H9 (cell line): ENCODE data around the gene CDH5. TPM values are rescaled to one million over a fixed set of nuclear protein-coding genes. Genes with fewer than 3 reads are reported as not detected.
A peak's percentile ranks its signal among the peaks of the same experiment; 100 is the strongest.

Source experiments
- DNase-seq: peaks from one replicate; pipeline ENCODE4 v3.0.0-alpha.2; 2017
- H2AFZ ChIP-seq: one replicate; pipeline ENCODE4 v1.6.1; 2013; ENCODE audit warnings: mild to moderate bottlenecking, low read length, control low read depth, moderate library complexity
- H2AK5ac ChIP-seq: 2 replicates; pipeline ENCODE4 v1.6.1; 2013; ENCODE audit warnings: low read length, control low read depth, mixed read lengths; ENCODE audit not compliant: insufficient read length
- H2BK120ac ChIP-seq: one replicate; pipeline ENCODE4 v1.6.1; 2013; ENCODE audit warnings: low read depth, mild to moderate bottlenecking, low read length, control low read depth, inconsistent platforms; ENCODE audit not compliant: poor library complexity, severe bottlenecking
- H2BK12ac ChIP-seq: 2 replicates; pipeline ENCODE4 v1.6.1; 2013; ENCODE audit warnings: low read length, control low read depth, mixed read lengths, low read depth; ENCODE audit not compliant: insufficient read length
- H2BK15ac ChIP-seq: 2 replicates; pipeline ENCODE4 v1.6.1; 2013; ENCODE audit warnings: low read depth, low read length, control low read depth
- H2BK20ac ChIP-seq: one replicate; pipeline ENCODE4 v1.6.1; 2013; ENCODE audit warnings: low read depth, mild to moderate bottlenecking, low read length, control low read depth, inconsistent platforms; ENCODE audit not compliant: poor library complexity, severe bottlenecking
- H2BK5ac ChIP-seq: 2 replicates; pipeline ENCODE4 v1.6.1; 2013; ENCODE audit warnings: low read length, control low read depth, mixed read lengths; ENCODE audit not compliant: insufficient read length
- H3K14ac ChIP-seq: 2 replicates; pipeline ENCODE4 v1.6.1; 2013; ENCODE audit warnings: low read length, control low read depth; ENCODE audit not compliant: insufficient read depth
- H3K18ac ChIP-seq: 2 replicates; pipeline ENCODE4 v1.6.1; 2013; ENCODE audit warnings: low read depth, mild to moderate bottlenecking, mixed read lengths, low read length, control low read depth; ENCODE audit not compliant: insufficient read length
- H3K23ac ChIP-seq: 2 replicates; pipeline ENCODE4 v1.6.1; 2013; ENCODE audit warnings: low read length, control low read depth, mixed read lengths, low read depth; ENCODE audit not compliant: insufficient read length
- H3K23me2 ChIP-seq: 2 replicates; pipeline ENCODE4 v1.6.1; 2013; ENCODE audit warnings: low read depth, mild to moderate bottlenecking, mixed read lengths, low read length, control low read depth; ENCODE audit not compliant: insufficient read length, poor library complexity, severe bottlenecking
- H3K27ac ChIP-seq: 2 replicates; pipeline ENCODE4 v1.5.1; 2013; ENCODE audit warnings: low read length, control low read depth, mixed read lengths, low read depth; ENCODE audit not compliant: insufficient read length
- H3K27me3 ChIP-seq: 2 replicates; pipeline ENCODE4 v1.6.1; 2013; ENCODE audit warnings: low read length, control low read depth, inconsistent platforms; ENCODE audit not compliant: insufficient read depth
- H3K4ac ChIP-seq: 2 replicates; pipeline ENCODE4 v1.6.1; 2013; ENCODE audit warnings: low read depth, mild to moderate bottlenecking, control low read depth, inconsistent platforms, low read length, moderate library complexity
- H3K4me1 ChIP-seq: 2 replicates; pipeline ENCODE4 v1.6.1; 2013; ENCODE audit warnings: low read length, control low read depth, inconsistent platforms; ENCODE audit not compliant: insufficient read depth
- H3K4me2 ChIP-seq: 2 replicates; pipeline ENCODE4 v1.6.1; 2013; ENCODE audit warnings: low read length, control low read depth, mixed read lengths; ENCODE audit not compliant: insufficient read length, insufficient read depth
- H3K56ac ChIP-seq: 2 replicates; pipeline ENCODE4 v1.6.1; 2013; ENCODE audit warnings: low read depth, mild to moderate bottlenecking, mixed read lengths, low read length, control low read depth; ENCODE audit not compliant: insufficient read length
- H3K79me1 ChIP-seq: 2 replicates; pipeline ENCODE4 v1.6.1; 2013; ENCODE audit warnings: low read depth, mild to moderate bottlenecking, moderate library complexity, low read length, control low read depth, inconsistent platforms; ENCODE audit not compliant: insufficient read depth, poor library complexity, severe bottlenecking
- H3K79me2 ChIP-seq: 2 replicates; pipeline ENCODE4 v1.6.1; 2013; ENCODE audit warnings: low read length, control low read depth, inconsistent platforms; ENCODE audit not compliant: insufficient read depth
- H3K9ac ChIP-seq: 2 replicates; pipeline ENCODE4 v1.6.1; 2013; ENCODE audit warnings: low read length, control low read depth, mixed read lengths; ENCODE audit not compliant: insufficient read length; ENCODE audit errors: extremely low read depth
- H3K9me3 ChIP-seq: one replicate; pipeline ENCODE4 v1.6.1; 2013; ENCODE audit warnings: low read depth, low read length, inconsistent platforms; ENCODE audit not compliant: control insufficient read depth
- H3T11ph ChIP-seq: one replicate; pipeline ENCODE4 v1.6.1; 2013; ENCODE audit warnings: mild to moderate bottlenecking, low read length, control low read depth, inconsistent platforms
- H4K20me1 ChIP-seq: one replicate; pipeline ENCODE4 v1.6.1; 2013; ENCODE audit not compliant: control insufficient read depth, insufficient read length, insufficient read depth
- H4K5ac ChIP-seq: 2 replicates; pipeline ENCODE4 v1.6.1; 2013; ENCODE audit warnings: low read depth, mild to moderate bottlenecking, mixed read lengths, low read length, control low read depth; ENCODE audit not compliant: insufficient read length
- H4K8ac ChIP-seq: replicated peaks from 2 replicates; pipeline ENCODE4 v1.6.1; 2013; ENCODE audit warnings: low read length, control low read depth, mixed read lengths, low read depth; ENCODE audit not compliant: insufficient read length
- H4K91ac ChIP-seq: 2 replicates; pipeline ENCODE4 v1.6.1; 2013; ENCODE audit warnings: low read depth, mild to moderate bottlenecking, moderate library complexity, mixed read lengths, low read length, control low read depth; ENCODE audit not compliant: insufficient read length
- H3K27ac Mint-ChIP-seq, 3 experiments: 2 replicates in 2 of 3; 3 replicates in 1 of 3; pipeline ENCODE4 v1.8.0; 2020 to 2021; ENCODE audit warnings: mixed read lengths in 3 of 3, mild to moderate bottlenecking in 1 of 3, moderate library complexity in 1 of 3
- H3K27me3 Mint-ChIP-seq: 2 replicates; pipeline ENCODE4 v1.8.0; 2021; ENCODE audit warnings: low read depth, mild to moderate bottlenecking, moderate library complexity, mixed read lengths
- H3K36me3 Mint-ChIP-seq, 3 experiments: 2 replicates in 2 of 3; 3 replicates in 1 of 3; pipeline ENCODE4 v1.8.0; 2020 to 2021; ENCODE audit warnings: low read depth in 3 of 3, mixed read lengths in 3 of 3; ENCODE audit not compliant: insufficient read depth in 1 of 3
- H3K4me1 Mint-ChIP-seq, 2 experiments: 2 replicates each; pipeline ENCODE4 v1.8.0; 2020; ENCODE audit warnings: mixed read lengths in 2 of 2
- H3K4me3 Mint-ChIP-seq, 2 experiments: 2 replicates in 1 of 2; 3 replicates in 1 of 2; pipeline ENCODE4 v1.8.0; 2020 to 2021; ENCODE audit warnings: mild to moderate bottlenecking in 2 of 2, mixed read lengths in 2 of 2, moderate library complexity in 1 of 2
- H3K9me3 Mint-ChIP-seq, 2 experiments: 2 replicates in 1 of 2; 3 replicates in 1 of 2; pipeline ENCODE4 v1.8.0; 2020; ENCODE audit warnings: mild to moderate bottlenecking in 2 of 2, mixed read lengths in 2 of 2, moderate library complexity in 1 of 2
- WGBS: extraction: QIAGEN DNeasy Blood & Tissue Kit; methylation state at CpG from one replicate; pipeline ENCODE4 v1.1.7; 2013; ENCODE audit warnings: missing lambda C conversion rate, low lambda C conversion rate, mixed read lengths; ENCODE audit not compliant: insufficient read length; ENCODE audit errors: extremely low coverage; 5-methylcytosine and 5-hydroxymethylcytosine counted together
- total RNA-seq: library from RNA; stranded (reverse); gene quantifications from 2 replicates; pipeline ENCODE4 v1.2.1, GENCODE V29; 2021
- TF ChIP-seq, protein P1 (sequence below): fragments of 200-600 bp; sonication (generic); conservative IDR thresholded peaks from 3 replicates; pipeline ENCODE4 v1.8.0; 2021; ENCODE audit warnings: antibody characterized with exemption, mild to moderate bottlenecking

The CDH5 gene
- total RNA-seq, 1 experiment from 2014 or later = 0.20 TPM

DNA sequence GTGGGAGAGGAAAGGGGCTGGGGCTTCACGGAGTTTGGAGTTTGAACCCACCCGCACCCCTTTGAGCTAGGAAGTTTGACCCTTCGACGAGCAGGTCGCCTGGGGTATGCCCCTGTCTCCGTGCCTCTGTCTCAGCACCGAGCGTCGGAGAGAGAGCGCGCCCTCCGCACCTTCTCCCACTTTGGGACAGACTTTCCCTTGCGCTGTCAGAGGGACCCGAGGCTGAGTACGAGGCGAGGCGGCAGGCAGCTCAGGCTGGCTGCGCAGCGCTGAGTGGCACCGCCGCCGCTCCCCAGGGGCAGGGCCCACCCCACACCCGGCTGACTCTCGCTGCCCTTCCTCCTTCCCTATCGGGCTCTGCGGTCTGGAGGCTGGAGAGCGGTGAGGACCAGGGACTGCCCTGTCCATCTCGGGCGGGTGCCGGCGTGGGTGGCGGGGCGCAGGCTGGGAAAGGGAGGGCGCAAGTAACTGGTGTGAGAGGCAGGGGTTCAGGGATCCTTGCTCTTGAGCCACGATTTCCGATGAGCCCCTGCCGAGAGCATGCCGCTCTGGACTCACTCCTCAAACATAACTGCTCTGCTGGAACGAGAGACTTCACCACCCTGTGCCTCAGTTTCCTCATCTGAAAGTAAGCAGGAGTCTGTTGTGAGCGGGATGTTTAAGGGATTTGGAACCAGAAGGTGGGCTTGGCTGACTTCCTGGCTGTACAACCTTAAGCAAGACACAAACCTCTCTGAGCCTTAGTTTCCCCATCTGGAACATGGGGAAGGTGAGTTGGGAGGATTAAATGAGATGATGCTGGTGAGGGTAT lies 61.6 kb downstream of the CDH5 start:
- peaks cover 2% of the 10 kb centered on the region; the same call in 1 of the 2 replicates for H3K4me1 ChIP-seq
- H4K20me1 ChIP-seq = peaks cover 2% of the 10 kb centered on the region
- Mint-ChIP-seq H3K36me3 (no peaks in the 10 kb centered on the region; a peak in 1 of 7 replicates), H3K4me3 (peak overlapping the region; percentile 59 to 78), H3K27ac (no peak overlapping the region; a peak in 1 of 7 replicates), H3K27me3 (peaks cover 90% of the 10 kb centered on the region), H3K9me3 (no peaks in the 10 kb centered on the region), H3K4me1 (peaks cover 7 to 28% of the 10 kb centered on the region in 2 experiments)
- H2BK5ac ChIP-seq = no peak overlapping the region
- no peak overlapping the region for H2AFZ ChIP-seq
- H2BK15ac ChIP-seq = no peak overlapping the region
- H4K91ac ChIP-seq = no peak overlapping the region
- H2AK5ac ChIP-seq = no peak overlapping the region
- H3K79me2 ChIP-seq = no peaks in the 10 kb centered on the region
- H4K5ac ChIP-seq = no peak overlapping the region
- H2BK20ac ChIP-seq = no peak overlapping the region
- no peaks in the 10 kb centered on the region for H3K79me1 ChIP-seq
- H3K27ac ChIP-seq = no peak overlapping the region
- no peak overlapping the region for H3K9ac ChIP-seq
- H3K4ac ChIP-seq = no peak overlapping the region
- peaks cover 13% of the 10 kb centered on the region for H3K23me2 ChIP-seq
- no peak overlapping the region for H3K56ac ChIP-seq
- H3K14ac ChIP-seq = peak overlapping the region; percentile 1; the same call in 1 of the 2 replicates
- H3T11ph ChIP-seq = no peak overlapping the region
- TF ChIP-seq, protein P1, sequence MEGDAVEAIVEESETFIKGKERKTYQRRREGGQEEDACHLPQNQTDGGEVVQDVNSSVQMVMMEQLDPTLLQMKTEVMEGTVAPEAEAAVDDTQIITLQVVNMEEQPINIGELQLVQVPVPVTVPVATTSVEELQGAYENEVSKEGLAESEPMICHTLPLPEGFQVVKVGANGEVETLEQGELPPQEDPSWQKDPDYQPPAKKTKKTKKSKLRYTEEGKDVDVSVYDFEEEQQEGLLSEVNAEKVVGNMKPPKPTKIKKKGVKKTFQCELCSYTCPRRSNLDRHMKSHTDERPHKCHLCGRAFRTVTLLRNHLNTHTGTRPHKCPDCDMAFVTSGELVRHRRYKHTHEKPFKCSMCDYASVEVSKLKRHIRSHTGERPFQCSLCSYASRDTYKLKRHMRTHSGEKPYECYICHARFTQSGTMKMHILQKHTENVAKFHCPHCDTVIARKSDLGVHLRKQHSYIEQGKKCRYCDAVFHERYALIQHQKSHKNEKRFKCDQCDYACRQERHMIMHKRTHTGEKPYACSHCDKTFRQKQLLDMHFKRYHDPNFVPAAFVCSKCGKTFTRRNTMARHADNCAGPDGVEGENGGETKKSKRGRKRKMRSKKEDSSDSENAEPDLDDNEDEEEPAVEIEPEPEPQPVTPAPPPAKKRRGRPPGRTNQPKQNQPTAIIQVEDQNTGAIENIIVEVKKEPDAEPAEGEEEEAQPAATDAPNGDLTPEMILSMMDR = no peak
- no peak overlapping the region for H3K18ac ChIP-seq
- no peak overlapping the region for H4K8ac ChIP-seq
- no peak for DNase-seq
- no peak overlapping the region for H2BK120ac ChIP-seq
- peak overlapping the region; percentile 82 for H3K4me2 ChIP-seq
- no peak overlapping the region for H3K23ac ChIP-seq
- WGBS = no CpG with 5 or more reads among the region's 40 CpGs
- H2BK12ac ChIP-seq = no peak overlapping the region
- peaks cover 48% of the 10 kb centered on the region for H3K27me3 ChIP-seq
- no peaks in the 10 kb centered on the region for H3K9me3 ChIP-seq
